ENCODE measurements around the gene CHRNB1. TPM values are rescaled to one million over a fixed set of nuclear protein-coding genes. Genes with fewer than 3 reads are reported as not detected.

Gene CHRNB1, protein sequence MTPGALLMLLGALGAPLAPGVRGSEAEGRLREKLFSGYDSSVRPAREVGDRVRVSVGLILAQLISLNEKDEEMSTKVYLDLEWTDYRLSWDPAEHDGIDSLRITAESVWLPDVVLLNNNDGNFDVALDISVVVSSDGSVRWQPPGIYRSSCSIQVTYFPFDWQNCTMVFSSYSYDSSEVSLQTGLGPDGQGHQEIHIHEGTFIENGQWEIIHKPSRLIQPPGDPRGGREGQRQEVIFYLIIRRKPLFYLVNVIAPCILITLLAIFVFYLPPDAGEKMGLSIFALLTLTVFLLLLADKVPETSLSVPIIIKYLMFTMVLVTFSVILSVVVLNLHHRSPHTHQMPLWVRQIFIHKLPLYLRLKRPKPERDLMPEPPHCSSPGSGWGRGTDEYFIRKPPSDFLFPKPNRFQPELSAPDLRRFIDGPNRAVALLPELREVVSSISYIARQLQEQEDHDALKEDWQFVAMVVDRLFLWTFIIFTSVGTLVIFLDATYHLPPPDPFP
- 10 to 100 TPM; 18.7 to 56.3 (median 37.9) TPM for total RNA-seq
- polyA plus RNA-seq: 10 to 100 TPM; 32.2 to 40.8 (median 32.9) TPM
- long read RNA-seq, donor 1, transcript CHRNB1-207 (2 exons, 1,095 nt): major isoform, 8 of 13 reads
- long read RNA-seq, donor 1, transcript CHRNB1-202 (10 exons, 1,623 nt): minor isoform, 5 of 13 reads
- long read RNA-seq, donor 1, partial matches to known transcripts: 0 of 13 reads
- long read RNA-seq, donor 1, other reads (novel, unspliced or antisense): 0 of 13 reads
- long read RNA-seq, donor 2, transcript CHRNB1-201 (11 exons, 2,557 nt): major isoform, 5 of 9 reads
- long read RNA-seq, donor 2, partial matches to known transcripts: 0 of 9 reads
- long read RNA-seq, donor 2, other reads (novel, unspliced or antisense): 0 of 9 reads
- long read RNA-seq, donor 3, transcript CHRNB1-207 (2 exons, 1,095 nt): major isoform, 5 of 9 reads
- long read RNA-seq, donor 3, partial matches to known transcripts: 0 of 9 reads
- long read RNA-seq, donor 3, other reads (novel, unspliced or antisense): 0 of 9 reads
- long read RNA-seq, donor 4, transcript CHRNB1-202 (10 exons, 1,623 nt): major isoform, 5 of 17 reads
- long read RNA-seq, donor 4, transcript CHRNB1-207 (2 exons, 1,095 nt): major isoform, 5 of 17 reads
- long read RNA-seq, donor 4, partial matches to known transcripts: 2 of 17 reads
- long read RNA-seq, donor 4, other reads (novel, unspliced or antisense): 2 of 17 reads
- long read RNA-seq, donor 5, transcript CHRNB1-201 (11 exons, 2,557 nt): minor isoform, 14 of 72 reads
- long read RNA-seq, donor 5, transcript CHRNB1-202 (10 exons, 1,623 nt): minor isoform, 12 of 72 reads
- long read RNA-seq, donor 5, transcript CHRNB1-207 (2 exons, 1,095 nt): major isoform, 27 of 72 reads
- long read RNA-seq, donor 5, partial matches to known transcripts: 5 of 72 reads
- long read RNA-seq, donor 5, other reads (novel, unspliced or antisense): 14 of 72 reads
- long read RNA-seq, donor 6, transcript CHRNB1-207 (2 exons, 1,095 nt): major isoform, 6 of 10 reads
- long read RNA-seq, donor 6, partial matches to known transcripts: 0 of 10 reads
- long read RNA-seq, donor 6, other reads (novel, unspliced or antisense): 3 of 10 reads
- long read RNA-seq, donor 7, partial matches to known transcripts: 0 of 2 reads
- long read RNA-seq, donor 7, other reads (novel, unspliced or antisense): 0 of 2 reads
- long read RNA-seq, donor 8, partial matches to known transcripts: 18 of 27 reads
- long read RNA-seq, donor 8, other reads (novel, unspliced or antisense): 0 of 27 reads
- long read RNA-seq, donor 9, partial matches to known transcripts: 0 of 6 reads
- long read RNA-seq, donor 9, other reads (novel, unspliced or antisense): 0 of 6 reads
- long read RNA-seq, donor 10, partial matches to known transcripts: 0 of 5 reads
- long read RNA-seq, donor 10, other reads (novel, unspliced or antisense): 0 of 5 reads

DNA sequence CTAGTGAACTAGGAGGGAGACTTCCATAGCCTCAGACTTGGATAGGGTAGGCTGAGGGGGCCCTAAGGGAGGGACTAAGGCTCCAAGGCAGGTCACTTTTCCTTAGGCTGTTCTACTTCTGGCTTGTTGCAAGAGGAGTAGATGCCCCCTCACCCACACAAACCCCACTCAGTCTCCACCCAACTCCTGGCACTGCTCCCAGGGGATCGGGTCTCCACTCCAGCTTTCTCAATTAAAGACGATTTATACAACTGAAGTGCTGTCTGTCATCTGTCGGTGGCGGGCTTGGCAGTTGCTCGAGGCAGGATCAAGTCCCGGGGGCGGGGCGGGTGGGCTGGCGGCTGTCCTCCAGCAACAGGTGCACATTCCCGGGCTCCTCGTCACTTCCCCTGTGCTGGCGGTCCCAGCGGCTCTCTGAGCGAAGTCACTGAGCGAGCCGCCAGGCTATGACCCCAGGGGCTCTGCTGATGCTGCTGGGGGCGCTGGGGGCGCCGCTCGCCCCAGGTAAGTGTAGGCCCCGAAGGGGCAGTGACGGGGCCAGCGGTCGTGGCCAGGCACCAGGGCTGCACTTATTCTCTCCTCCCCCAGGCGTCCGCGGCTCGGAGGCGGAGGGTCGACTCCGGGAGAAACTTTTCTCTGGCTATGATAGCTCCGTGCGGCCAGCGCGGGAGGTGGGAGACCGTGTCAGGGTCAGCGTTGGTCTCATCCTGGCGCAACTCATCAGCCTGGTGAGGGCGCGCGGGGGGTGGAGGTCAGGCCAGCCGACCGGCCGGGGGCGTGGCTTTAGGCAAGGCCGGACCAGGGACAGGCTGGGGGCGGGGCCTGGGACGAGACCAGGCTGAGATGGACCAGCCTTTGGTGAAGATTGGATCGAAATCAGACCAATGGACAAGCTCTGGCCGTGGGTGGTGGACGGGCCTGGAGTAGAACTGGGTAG is at the start of gene CHRNB1:
TSS of gene CHRNB1 (plus strand) at position 380 of the 937 bp plus-strand sequence. CDS start at position 447, 67 bp downstream.
- Histone ChIP-seq H3K36me3 (replicated peaks in 1 of 2) (no peaks in the 10 kb centered on the region), H3K4me1 (replicated peaks in 1 of 2) (peaks cover 26 to 34% of the 10 kb centered on the region in 2 donors), H3K9me3 (replicated peaks in 1 of 3) (no peaks in the 10 kb centered on the region), H3K4me3 (peak within 1 kb of the TSS in 2 of 4 donors; percentile 35 to 46), H3K27me3 (no peaks in the 10 kb centered on the region), H3K27ac (peak within 1 kb of the TSS; percentile 59 to 91 (median 86))
- intact Hi-C loops (cut with DNase I): no loop called here
- 0 to 5% (median 2%) methylated on average over 7 to 51 of the region's 51 CpGs for WGBS, 4 donors
- TF ChIP-seq, protein P1, sequence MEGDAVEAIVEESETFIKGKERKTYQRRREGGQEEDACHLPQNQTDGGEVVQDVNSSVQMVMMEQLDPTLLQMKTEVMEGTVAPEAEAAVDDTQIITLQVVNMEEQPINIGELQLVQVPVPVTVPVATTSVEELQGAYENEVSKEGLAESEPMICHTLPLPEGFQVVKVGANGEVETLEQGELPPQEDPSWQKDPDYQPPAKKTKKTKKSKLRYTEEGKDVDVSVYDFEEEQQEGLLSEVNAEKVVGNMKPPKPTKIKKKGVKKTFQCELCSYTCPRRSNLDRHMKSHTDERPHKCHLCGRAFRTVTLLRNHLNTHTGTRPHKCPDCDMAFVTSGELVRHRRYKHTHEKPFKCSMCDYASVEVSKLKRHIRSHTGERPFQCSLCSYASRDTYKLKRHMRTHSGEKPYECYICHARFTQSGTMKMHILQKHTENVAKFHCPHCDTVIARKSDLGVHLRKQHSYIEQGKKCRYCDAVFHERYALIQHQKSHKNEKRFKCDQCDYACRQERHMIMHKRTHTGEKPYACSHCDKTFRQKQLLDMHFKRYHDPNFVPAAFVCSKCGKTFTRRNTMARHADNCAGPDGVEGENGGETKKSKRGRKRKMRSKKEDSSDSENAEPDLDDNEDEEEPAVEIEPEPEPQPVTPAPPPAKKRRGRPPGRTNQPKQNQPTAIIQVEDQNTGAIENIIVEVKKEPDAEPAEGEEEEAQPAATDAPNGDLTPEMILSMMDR (IDR thresholded peaks at IDR 0.05): peak in 3 of 6 experiments; percentile 22 to 40 (median 33)
- TF ChIP-seq POLR2A (IDR thresholded peaks at IDR 0.05): peak; percentile 33 to 66
- DNase-seq: peak; percentile 92 to 98 (median 95)

DNA sequence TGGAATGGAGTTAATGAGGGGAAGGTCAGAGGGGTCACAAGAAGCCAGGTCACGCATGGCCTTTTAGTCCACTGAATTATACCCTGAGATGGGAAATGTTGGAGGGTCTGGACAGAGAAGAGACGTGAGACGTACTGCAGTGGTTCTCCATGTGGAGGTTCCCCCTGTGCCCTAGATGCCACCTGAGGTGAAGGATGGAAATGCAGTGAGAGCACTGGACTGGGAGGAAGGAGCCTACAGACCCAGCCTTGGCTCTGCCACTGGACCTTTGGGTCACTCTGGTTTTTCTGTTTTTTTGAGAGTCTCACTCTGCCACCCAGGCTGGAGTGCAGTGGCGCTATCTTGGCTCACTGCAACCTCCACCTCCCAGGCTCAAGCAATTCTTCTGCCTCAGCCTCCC is 48.7 kb upstream of the CHRNB1 start:
- intact Hi-C loops (cut with DNase I): no loop called here
- Histone ChIP-seq H3K27me3 (no peaks in the 10 kb centered on the region), H3K27ac (no peak overlapping the region), H3K4me1 (replicated peaks in 1 of 2) (peaks cover 6 to 16% of the 10 kb centered on the region in 2 donors), H3K9me3 (replicated peaks in 1 of 3) (no peaks in the 10 kb centered on the region), H3K36me3 (replicated peaks in 1 of 2) (no peaks in the 10 kb centered on the region), H3K4me3 (no peak overlapping the region)
- WGBS, 4 donors: 83 to 89% (median 86%) methylated on average over 4 of the region's 4 CpGs
- TF ChIP-seq, protein P1 (IDR thresholded peaks at IDR 0.05): no peak
- TF ChIP-seq POLR2A (IDR thresholded peaks at IDR 0.05): no peak
- DNase-seq: no peak

DNA sequence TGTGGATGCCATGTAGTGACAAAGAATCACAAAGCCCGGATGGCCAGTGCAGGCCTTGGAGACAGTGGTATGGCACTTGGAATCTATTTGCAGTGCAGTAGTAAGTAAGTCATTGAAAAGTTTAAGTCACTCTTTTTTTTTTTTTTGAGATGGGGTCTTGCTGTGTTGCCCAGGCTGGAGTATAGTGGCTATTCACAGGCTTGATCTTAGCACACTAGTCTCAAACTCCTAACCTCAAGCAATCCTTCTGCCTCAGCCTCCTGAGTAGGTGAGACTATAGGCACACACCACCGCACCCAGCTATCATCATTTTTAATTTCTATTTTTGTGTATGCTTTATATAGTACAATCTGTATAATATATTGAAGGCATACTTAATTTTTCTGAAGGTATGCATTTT is 46.2 kb upstream of the CHRNB1 start:
- TF ChIP-seq, protein P1 (IDR thresholded peaks at IDR 0.05): no peak
- Histone ChIP-seq H3K4me1 (replicated peaks in 1 of 2) (peaks cover 13 to 19% of the 10 kb centered on the region in 2 donors), H3K27me3 (no peaks in the 10 kb centered on the region), H3K36me3 (replicated peaks in 1 of 2) (no peaks in the 10 kb centered on the region), H3K27ac (no peak overlapping the region), H3K9me3 (replicated peaks in 1 of 3) (no peaks in the 10 kb centered on the region), H3K4me3 (no peak overlapping the region)
- intact Hi-C loops (cut with DNase I): loop anchor here in 1 of 2 donors (2.0 kb wide), 1 partner anchor 76 kb away; no protein-coding TSS in a partner anchor
- 72 to 92% (median 76%) methylated on average over 2 of the region's 2 CpGs for WGBS, 4 donors
- no peak for DNase-seq

All from adrenal gland (tissue), 19 donors.